Thyroid gland (tissue), 4 donors: ENCODE data around the gene TRAPPC2L.

ENCODE experiments used
- POLR2A ChIP-seq, 2 donors: fragments of 450-650 bp; IDR thresholded peaks; one replicate each; pipeline ENCODE4 v1.6.1; 2017; ENCODE audit warnings: antibody characterized with exemption in 2 of 2, mild to moderate bottlenecking in 2 of 2, moderate library complexity in 1 of 2
- TF ChIP-seq, protein P1 (sequence below), 6 experiments: fragments of 200-600 bp in 3 of 6; fragments of 450-650 bp in 3 of 6; sonication (generic) in 3 of 6; IDR thresholded peaks; one replicate each; pipeline ENCODE4 v1.5.1; 2016 to 2019; ENCODE audit warnings: antibody characterized with exemption in 6 of 6, mild to moderate bottlenecking in 2 of 6, inconsistent platforms in 1 of 6, moderate library complexity in 1 of 6

DNA sequence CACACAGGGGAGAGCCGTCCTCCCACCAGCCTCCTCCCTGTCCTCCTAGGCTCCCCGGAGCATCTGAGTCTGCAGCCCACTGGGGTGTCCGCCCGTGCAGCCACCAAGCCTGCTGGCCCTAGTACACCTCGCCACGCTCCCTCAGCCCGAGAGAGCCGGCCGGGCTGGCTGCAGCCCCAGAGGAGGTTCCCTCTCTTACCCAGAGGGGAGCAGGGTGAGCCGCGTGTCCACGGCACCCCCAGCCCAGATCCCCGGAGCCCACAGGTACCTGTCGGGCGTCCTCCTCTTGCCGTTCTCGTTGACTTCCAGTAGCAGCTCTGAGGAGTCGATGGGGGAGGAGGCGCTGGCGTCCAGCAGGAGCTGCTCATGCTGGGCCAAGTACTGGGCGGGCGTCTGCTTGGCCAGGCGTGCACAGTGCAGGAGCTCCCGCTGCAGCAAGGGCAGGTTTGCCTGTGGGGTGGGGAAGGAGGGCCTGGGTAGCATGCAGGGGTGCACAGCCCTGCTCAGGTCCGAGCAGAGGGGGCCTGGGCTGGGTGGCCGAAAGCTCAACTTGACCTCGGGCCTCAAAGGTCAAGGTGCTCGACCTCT, 28.9 kb downstream of the TRAPPC2L start:
- TF ChIP-seq, protein P1, sequence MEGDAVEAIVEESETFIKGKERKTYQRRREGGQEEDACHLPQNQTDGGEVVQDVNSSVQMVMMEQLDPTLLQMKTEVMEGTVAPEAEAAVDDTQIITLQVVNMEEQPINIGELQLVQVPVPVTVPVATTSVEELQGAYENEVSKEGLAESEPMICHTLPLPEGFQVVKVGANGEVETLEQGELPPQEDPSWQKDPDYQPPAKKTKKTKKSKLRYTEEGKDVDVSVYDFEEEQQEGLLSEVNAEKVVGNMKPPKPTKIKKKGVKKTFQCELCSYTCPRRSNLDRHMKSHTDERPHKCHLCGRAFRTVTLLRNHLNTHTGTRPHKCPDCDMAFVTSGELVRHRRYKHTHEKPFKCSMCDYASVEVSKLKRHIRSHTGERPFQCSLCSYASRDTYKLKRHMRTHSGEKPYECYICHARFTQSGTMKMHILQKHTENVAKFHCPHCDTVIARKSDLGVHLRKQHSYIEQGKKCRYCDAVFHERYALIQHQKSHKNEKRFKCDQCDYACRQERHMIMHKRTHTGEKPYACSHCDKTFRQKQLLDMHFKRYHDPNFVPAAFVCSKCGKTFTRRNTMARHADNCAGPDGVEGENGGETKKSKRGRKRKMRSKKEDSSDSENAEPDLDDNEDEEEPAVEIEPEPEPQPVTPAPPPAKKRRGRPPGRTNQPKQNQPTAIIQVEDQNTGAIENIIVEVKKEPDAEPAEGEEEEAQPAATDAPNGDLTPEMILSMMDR (IDR thresholded peaks at IDR 0.05): no peak
- no peak for TF ChIP-seq POLR2A (IDR thresholded peaks at IDR 0.05)
